GM10266 (cell line): ENCODE measurements around the gene GCGR.

Experiments used
- DNase-seq: peaks from one replicate; pipeline ENCODE4 v3.0.0; 2012; ENCODE audit errors: extremely low spot score
- TF ChIP-seq, protein P1 (sequence below): IDR thresholded peaks from 2 replicates; pipeline ENCODE4 v1.5.1; 2012; ENCODE audit warnings: mild to moderate bottlenecking, low read depth; ENCODE audit not compliant: control insufficient read depth, insufficient read depth; ENCODE audit errors: missing control alignments

GCGR gene

DNA sequence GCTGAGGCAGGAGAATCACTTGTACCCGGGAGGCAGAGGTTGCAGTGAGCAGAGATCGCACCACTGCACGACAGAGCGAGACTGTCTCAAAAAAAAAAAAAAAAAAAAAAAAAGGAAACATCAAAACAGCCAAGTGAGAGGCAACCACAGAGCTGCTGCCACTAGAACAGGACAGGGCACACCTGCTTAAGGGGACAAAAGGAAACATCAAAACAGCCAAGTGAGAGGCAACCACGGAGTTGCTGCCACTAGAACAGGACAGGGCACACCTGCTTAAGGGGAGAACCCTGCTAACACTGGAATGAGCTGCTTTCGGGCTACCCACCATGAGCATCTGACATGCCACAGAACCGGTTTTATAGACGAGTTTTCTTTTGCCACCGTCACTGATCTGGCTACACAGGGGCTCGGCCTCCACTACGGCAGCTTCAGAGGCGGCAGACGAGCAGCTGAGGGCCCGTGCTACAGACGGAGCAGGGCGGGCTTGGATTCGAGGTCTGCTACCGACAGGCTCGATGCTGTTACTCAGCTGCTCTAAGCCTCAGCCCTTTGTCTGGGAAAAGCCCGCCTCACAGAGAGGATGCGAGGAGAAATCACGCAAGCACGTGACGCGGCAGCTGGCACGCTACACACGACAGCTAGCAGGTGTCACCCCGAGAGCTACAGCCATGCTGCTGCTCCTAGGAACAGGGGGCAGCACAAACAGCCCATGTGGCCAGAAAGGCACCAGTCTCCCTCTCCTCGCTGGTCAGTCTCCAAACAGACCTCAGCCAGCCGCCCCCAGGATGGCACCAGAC is 54.4 kb downstream of the GCGR start:
- DNase-seq = no peak
- TF ChIP-seq, protein P1, sequence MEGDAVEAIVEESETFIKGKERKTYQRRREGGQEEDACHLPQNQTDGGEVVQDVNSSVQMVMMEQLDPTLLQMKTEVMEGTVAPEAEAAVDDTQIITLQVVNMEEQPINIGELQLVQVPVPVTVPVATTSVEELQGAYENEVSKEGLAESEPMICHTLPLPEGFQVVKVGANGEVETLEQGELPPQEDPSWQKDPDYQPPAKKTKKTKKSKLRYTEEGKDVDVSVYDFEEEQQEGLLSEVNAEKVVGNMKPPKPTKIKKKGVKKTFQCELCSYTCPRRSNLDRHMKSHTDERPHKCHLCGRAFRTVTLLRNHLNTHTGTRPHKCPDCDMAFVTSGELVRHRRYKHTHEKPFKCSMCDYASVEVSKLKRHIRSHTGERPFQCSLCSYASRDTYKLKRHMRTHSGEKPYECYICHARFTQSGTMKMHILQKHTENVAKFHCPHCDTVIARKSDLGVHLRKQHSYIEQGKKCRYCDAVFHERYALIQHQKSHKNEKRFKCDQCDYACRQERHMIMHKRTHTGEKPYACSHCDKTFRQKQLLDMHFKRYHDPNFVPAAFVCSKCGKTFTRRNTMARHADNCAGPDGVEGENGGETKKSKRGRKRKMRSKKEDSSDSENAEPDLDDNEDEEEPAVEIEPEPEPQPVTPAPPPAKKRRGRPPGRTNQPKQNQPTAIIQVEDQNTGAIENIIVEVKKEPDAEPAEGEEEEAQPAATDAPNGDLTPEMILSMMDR = no peak

DNA sequence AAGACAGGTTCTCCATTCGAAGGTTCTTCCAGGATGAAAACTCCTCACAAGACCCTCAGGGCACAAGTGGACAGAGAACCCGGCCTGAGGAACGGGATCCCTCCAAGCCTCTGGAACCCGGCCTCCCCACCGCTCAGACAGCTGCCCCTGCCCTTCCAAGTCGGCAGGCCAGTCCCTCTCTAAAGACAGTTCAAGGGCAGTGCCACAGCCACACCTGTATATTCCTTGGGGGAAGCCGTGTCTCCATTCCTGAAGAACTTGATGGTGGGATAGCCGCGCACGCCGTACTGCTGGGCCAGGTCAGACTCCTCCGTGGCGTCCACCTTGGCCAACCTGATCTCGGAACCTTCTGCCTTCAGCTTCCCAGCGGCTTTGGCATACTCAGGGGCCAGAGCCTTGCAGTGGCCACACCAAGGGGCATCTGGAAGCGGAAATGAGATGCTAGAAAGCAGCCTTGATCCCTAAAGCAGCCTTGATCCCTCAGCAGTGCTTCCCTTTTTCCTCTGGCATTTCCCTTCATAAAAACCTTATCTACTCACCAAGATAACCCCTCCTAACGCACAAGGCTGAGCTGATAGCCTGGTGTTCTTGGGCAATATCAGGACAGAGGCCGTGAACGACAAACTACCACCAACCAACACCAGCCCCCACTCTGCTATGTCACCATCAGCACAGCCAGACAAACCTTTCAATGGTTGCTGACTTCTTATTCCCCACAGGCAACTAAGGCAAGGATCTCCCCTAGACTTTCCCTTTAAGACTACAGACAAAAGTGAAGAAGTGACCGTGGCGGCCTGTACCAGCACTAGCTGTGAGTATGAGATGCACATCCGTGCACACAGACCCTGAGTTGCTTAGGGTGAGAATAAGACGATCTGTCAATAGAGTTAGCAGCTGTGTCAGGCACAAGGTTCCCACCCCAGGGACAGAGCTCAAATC is 55.3 kb downstream of the GCGR start:
- TF ChIP-seq, protein P1 = no peak
- no peak for DNase-seq

DNA sequence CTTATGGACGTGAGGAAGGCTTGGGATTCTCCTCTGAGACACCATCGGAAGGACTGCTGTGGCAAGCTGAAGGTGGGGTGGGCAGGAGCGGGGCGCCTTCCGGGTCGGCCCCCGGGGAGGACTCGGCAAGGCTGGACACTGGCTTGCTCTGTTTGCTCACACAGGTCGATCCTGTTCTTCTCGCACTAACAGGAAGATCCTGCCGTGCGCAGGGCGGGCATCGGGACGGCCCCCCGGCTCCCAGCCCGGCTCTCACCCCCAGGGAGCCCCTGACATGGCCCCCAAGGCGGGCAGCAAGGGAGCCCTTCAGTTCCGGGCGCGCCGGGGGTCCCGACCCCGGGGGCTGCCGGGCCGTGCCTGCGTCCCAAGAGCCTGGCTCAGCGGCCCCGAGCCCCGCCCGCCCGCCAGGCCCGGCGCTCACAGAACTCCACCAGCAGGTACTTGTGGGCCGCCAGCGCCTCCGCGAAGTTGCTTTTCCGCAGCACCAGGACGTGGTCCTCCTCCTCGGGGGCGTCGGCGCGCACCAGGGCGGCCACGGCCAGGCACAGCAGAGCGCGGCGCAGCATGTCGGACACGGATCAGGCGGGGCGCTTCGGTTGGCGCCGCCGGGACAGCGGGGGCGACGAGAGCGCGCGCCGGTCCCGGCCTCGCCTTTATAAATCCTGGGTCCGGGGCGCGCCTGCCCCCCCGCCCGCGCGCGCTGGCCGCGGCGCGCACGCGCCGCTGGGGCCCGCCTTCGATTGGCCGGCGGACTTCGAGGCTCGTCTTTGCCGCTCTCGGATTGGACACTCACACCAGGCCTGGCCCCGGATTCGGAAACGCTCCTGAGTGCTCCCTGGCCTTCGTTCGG is 56.2 kb downstream of the GCGR start, which contains the start of gene P4HB:
P4HB (minus strand) TSS at position 630 of the 850 bp plus-strand sequence; CDS start at position 566, 64 bp downstream.
- TF ChIP-seq, protein P1 = no peak
- DNase-seq = no peak

DNA sequence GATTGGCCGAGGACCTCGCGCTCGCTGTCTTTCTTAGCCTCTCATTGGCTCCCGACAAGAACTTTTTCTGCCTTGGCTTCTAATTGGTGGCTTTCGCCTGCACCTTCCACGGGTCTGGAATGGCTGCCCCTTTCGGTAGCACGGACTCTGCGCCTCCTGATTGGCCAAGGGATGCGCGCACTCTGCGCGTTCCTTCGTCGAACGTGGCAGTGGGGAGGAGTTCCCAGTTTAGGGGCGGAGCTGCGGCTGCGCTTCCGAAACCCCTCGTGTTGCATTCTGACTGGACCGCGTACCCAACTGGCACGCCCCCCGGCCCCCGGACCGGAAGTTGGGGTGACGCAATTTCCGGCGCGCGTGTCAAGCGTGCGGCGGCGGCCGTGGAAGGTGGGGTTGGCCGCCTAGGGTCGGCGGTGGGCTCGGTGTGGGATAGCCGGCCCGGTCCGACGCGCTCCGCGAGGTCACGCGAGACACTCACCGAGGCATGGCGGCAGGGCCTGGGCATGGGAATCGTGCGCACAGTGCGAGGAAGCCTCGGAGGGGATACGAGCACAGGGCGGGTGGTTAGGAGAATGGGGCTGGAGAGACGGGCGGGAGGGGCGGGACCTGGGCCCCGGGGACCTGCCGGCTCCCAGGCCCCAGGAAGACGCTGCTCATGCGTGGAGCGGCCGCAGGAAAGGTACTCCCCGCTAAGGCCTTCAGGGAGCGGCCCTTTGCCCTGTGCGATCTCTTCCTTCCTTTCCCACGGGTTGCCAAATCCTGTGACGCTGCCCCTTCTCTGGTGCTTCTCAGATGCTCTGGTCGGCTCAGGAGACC is 57.0 kb downstream of the GCGR start:
- TF ChIP-seq, protein P1 = no peak
- peak; percentile 100 for DNase-seq

DNA sequence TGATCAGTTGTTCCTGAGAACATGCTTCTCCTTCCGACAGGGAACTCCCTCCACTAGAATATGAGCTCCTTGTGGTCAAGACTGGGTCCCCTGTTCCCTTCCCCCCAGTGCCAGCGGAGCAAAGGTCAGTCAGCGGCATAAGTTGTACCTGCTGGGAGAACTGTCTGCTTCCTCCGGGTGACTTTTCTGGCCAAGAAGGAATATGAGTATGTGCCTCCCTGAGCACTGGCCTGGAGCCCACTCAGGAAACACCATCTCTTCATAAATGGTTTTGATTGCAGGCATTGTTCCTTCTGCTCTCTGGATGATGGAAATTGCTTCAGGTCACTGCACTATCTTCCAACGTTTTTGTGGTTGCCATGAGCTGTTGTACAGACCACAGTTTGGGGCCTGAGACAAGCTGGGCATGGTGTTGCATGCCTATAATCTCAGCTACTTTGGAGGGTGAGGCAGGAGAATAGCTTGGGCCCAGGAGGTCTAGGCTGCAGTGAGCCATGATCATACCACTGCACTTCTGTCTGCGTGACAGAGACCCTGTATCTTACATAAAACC is 59.2 kb downstream of the GCGR start:
- TF ChIP-seq, protein P1 = no peak
- no peak for DNase-seq
